Astrocyte (in vitro differentiated cells and primary cell): ENCODE results near the gene PCGF3.

Experiments
- EZH2 ChIP-seq: IDR thresholded peaks from 2 replicates; pipeline ENCODE4 v1.6.1; 2012; ENCODE audit warnings: mild to moderate bottlenecking, low read length, inconsistent platforms; ENCODE audit not compliant: insufficient read depth
- TF ChIP-seq, protein P1 (sequence below): IDR thresholded peaks from 2 replicates; pipeline ENCODE4 v1.5.1; 2011; ENCODE audit warnings: low read depth, mild to moderate bottlenecking, inconsistent platforms, low read length, moderate library complexity; ENCODE audit not compliant: insufficient read depth

GRCh38 chr4:667545-667925 lies 38.1 kb upstream of the PCGF3 start:
- TF ChIP-seq, protein P1, sequence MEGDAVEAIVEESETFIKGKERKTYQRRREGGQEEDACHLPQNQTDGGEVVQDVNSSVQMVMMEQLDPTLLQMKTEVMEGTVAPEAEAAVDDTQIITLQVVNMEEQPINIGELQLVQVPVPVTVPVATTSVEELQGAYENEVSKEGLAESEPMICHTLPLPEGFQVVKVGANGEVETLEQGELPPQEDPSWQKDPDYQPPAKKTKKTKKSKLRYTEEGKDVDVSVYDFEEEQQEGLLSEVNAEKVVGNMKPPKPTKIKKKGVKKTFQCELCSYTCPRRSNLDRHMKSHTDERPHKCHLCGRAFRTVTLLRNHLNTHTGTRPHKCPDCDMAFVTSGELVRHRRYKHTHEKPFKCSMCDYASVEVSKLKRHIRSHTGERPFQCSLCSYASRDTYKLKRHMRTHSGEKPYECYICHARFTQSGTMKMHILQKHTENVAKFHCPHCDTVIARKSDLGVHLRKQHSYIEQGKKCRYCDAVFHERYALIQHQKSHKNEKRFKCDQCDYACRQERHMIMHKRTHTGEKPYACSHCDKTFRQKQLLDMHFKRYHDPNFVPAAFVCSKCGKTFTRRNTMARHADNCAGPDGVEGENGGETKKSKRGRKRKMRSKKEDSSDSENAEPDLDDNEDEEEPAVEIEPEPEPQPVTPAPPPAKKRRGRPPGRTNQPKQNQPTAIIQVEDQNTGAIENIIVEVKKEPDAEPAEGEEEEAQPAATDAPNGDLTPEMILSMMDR: no peak
- no peak for TF ChIP-seq EZH2
